ENCODE measurements around the gene TUBG1.
A peak's percentile ranks its signal among the peaks of the same experiment; 100 is the strongest.

The TUBG1 gene

DNA sequence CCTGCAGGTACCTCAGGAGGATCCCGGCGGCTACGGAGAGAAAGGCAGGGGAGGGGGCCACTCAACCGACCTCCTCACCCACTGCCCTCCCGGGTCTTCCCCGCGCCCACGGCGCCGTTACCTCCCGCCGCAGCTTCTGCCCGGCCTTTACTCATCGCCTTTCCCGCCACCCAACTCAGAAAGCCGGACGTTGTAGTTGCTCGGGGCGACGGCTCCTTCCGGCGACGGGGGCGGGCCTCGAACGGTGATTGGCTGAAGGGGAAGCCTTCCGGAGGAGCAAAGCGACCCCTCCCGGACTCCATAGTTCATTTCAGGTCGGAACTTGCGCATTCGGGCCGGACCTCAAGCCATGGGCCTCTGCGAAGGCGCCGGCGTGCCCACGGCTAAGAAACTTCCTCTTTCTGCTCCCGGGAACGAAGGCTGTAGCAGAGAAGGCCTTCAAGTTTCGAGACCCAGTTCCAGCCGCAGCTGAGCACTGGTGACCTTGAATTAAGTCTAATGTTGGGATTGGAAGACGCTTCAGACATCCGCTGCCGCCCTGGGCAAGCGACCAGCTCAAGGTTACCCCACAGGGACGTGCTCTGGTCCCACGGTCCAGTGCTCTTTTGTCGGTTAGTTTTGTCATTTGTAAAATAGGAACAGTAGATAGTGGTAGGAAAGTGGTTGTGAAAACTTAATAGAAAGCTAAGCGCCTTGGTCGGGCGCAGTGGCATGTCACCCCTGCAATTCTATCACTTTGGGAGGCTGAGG, 31.8 kb upstream of the TUBG1 start, which contains the start of gene PSMC3IP:
Gene PSMC3IP, minus strand, starts transcription at position 198 of the 750 bp plus-strand sequence. Its CDS starts 43 bp downstream, at position 155.
- Histone ChIP-seq H3K4me1 (ENCODE audit: control insufficient read depth in 1 of 2, insufficient read depth in 2 of 2, low read length in 2 of 2) (peaks cover 2 to 5% of the 10 kb centered on the region in 2 experiments), H3K79me2 (ENCODE audit: control insufficient read depth, insufficient read depth, low read length, poor library complexity) (peaks cover 8% of the 10 kb centered on the region), H3K4ac (ENCODE audit: low read depth, low read length) (peak within 1 kb of the TSS; percentile 82), H3K9ac (ENCODE audit: low read length) (peak within 1 kb of the TSS; percentile 96), H2BK5ac (ENCODE audit: low read depth, low read length, poor library complexity) (peak within 1 kb of the TSS; percentile 70), H3K4me2 (ENCODE audit: low read length) (peak within 1 kb of the TSS; percentile 87), H3K27ac (ENCODE audit: low read depth, low read length) (peak within 1 kb of the TSS; percentile 77), H4K91ac (ENCODE audit: low read depth, low read length) (peak within 1 kb of the TSS; percentile 53), H3K27me3 (ENCODE audit: insufficient read depth, low read length) (no peaks in the 10 kb centered on the region), H2BK12ac (ENCODE audit: low read length) (no peak within 1 kb of the TSS), H4K12ac (ENCODE audit: low read depth, low read length) (peak within 1 kb of the TSS; percentile 89), H2AFZ (ENCODE audit: insufficient read depth, low read length, poor library complexity) (peak within 1 kb of the TSS; percentile 96), H3K36me3 (ENCODE audit: control insufficient read depth in 1 of 2, insufficient read depth in 2 of 2, low read length in 2 of 2) (peaks cover 35 to 54% of the 10 kb centered on the region in 2 experiments), H2BK120ac (ENCODE audit: insufficient read depth, low read length, poor library complexity) (peak within 1 kb of the TSS; percentile 78), H3K9me3 (ENCODE audit: insufficient read depth, low read depth, low read length) (no peaks in the 10 kb centered on the region), H3K23ac (ENCODE audit: low read length) (peak within 1 kb of the TSS; percentile 44), H3K18ac (ENCODE audit: low read length) (peak within 1 kb of the TSS; percentile 83), H3K4me3 (ENCODE audit: low read depth, low read length) (peak within 1 kb of the TSS; percentile 82), H2AK5ac (ENCODE audit: low read length) (peak within 1 kb of the TSS; percentile 5), H3K14ac (ENCODE audit: low read length) (peak within 1 kb of the TSS; percentile 88), H4K8ac (ENCODE audit: low read depth, low read length) (peak within 1 kb of the TSS; percentile 95), H3K79me1 (ENCODE audit: low read length) (peaks cover 3% of the 10 kb centered on the region)
- WGBS (ENCODE audit: extremely low coverage, insufficient coverage, insufficient read length), result no CpG with 5 or more reads among the region's 52 CpGs
- peak; percentile 96 to 97 for DNase-seq

GRCh38 chr17:42578282-42578869, 31.1 kb upstream of the TUBG1 start:
- peak; percentile 70 to 83 for DNase-seq
- peaks cover 2 to 5% of the 10 kb centered on the region in 2 experiments for H3K4me1 ChIP-seq (ENCODE audit: control insufficient read depth in 1 of 2, insufficient read depth in 2 of 2, low read length in 2 of 2)
- peak overlapping the region; percentile 87 for H3K4me2 ChIP-seq (ENCODE audit: low read length)
- H3K79me1 ChIP-seq (ENCODE audit: low read length), result peaks cover 3% of the 10 kb centered on the region
- H3K18ac ChIP-seq (ENCODE audit: low read length), result peak overlapping the region; percentile 25
- WGBS (ENCODE audit: extremely low coverage, insufficient coverage, insufficient read length), result no CpG with 5 or more reads among the region's 20 CpGs
- no peak overlapping the region for H3K14ac ChIP-seq (ENCODE audit: low read length)
- peaks cover 32 to 51% of the 10 kb centered on the region in 2 experiments for H3K36me3 ChIP-seq (ENCODE audit: control insufficient read depth in 1 of 2, insufficient read depth in 2 of 2, low read length in 2 of 2)
- peak overlapping the region; percentile 44 for H3K4ac ChIP-seq (ENCODE audit: low read depth, low read length)
- H3K4me3 ChIP-seq (ENCODE audit: low read depth, low read length), result peak overlapping the region; percentile 81
- no peak overlapping the region for H2AK5ac ChIP-seq (ENCODE audit: low read length)
- no peak overlapping the region for H2BK120ac ChIP-seq (ENCODE audit: insufficient read depth, low read length, poor library complexity)
- peak overlapping the region; percentile 16 for H4K12ac ChIP-seq (ENCODE audit: low read depth, low read length)
- peak overlapping the region; percentile 47 for H2AFZ ChIP-seq (ENCODE audit: insufficient read depth, low read length, poor library complexity)
- peak overlapping the region; percentile 95 for H4K8ac ChIP-seq (ENCODE audit: low read depth, low read length)
- no peak overlapping the region for H3K23ac ChIP-seq (ENCODE audit: low read length)
- peak overlapping the region; percentile 26 for H4K91ac ChIP-seq (ENCODE audit: low read depth, low read length)
- H2BK12ac ChIP-seq (ENCODE audit: low read length), result no peak overlapping the region
- no peak overlapping the region for H2BK5ac ChIP-seq (ENCODE audit: low read depth, low read length, poor library complexity)
- H3K79me2 ChIP-seq (ENCODE audit: control insufficient read depth, insufficient read depth, low read length, poor library complexity), result peaks cover 8% of the 10 kb centered on the region
- peak overlapping the region; percentile 96 for H3K9ac ChIP-seq (ENCODE audit: low read length)
- H3K27me3 ChIP-seq (ENCODE audit: insufficient read depth, low read length), result no peaks in the 10 kb centered on the region
- no peak overlapping the region for H3K27ac ChIP-seq (ENCODE audit: low read depth, low read length)
- H3K9me3 ChIP-seq (ENCODE audit: insufficient read depth, low read depth, low read length), result no peaks in the 10 kb centered on the region

GRCh38 chr17:42579794-42580551, 29.5 kb upstream of the TUBG1 start:
- peaks cover 3% of the 10 kb centered on the region for H3K79me1 ChIP-seq (ENCODE audit: low read length)
- H4K91ac ChIP-seq (ENCODE audit: low read depth, low read length), result no peak overlapping the region
- H4K8ac ChIP-seq (ENCODE audit: low read depth, low read length), result no peak overlapping the region
- no peak overlapping the region for H2BK5ac ChIP-seq (ENCODE audit: low read depth, low read length, poor library complexity)
- DNase-seq, result no peak
- H3K27me3 ChIP-seq (ENCODE audit: insufficient read depth, low read length), result no peaks in the 10 kb centered on the region
- no peak overlapping the region for H3K9ac ChIP-seq (ENCODE audit: low read length)
- peaks cover 2 to 5% of the 10 kb centered on the region in 2 experiments for H3K4me1 ChIP-seq (ENCODE audit: control insufficient read depth in 1 of 2, insufficient read depth in 2 of 2, low read length in 2 of 2)
- H3K9me3 ChIP-seq (ENCODE audit: insufficient read depth, low read depth, low read length), result no peaks in the 10 kb centered on the region
- H3K27ac ChIP-seq (ENCODE audit: low read depth, low read length), result no peak overlapping the region
- H3K4me2 ChIP-seq (ENCODE audit: low read length), result no peak overlapping the region
- H2BK120ac ChIP-seq (ENCODE audit: insufficient read depth, low read length, poor library complexity), result no peak overlapping the region
- no peak overlapping the region for H4K12ac ChIP-seq (ENCODE audit: low read depth, low read length)
- no peak overlapping the region for H3K4me3 ChIP-seq (ENCODE audit: low read depth, low read length)
- no peak overlapping the region for H3K23ac ChIP-seq (ENCODE audit: low read length)
- no peak overlapping the region for H2AK5ac ChIP-seq (ENCODE audit: low read length)
- no peak overlapping the region for H3K14ac ChIP-seq (ENCODE audit: low read length)
- H3K79me2 ChIP-seq (ENCODE audit: control insufficient read depth, insufficient read depth, low read length, poor library complexity), result peaks cover 8% of the 10 kb centered on the region
- peaks cover 36 to 49% of the 10 kb centered on the region in 2 experiments for H3K36me3 ChIP-seq (ENCODE audit: control insufficient read depth in 1 of 2, insufficient read depth in 2 of 2, low read length in 2 of 2)
- H3K18ac ChIP-seq (ENCODE audit: low read length), result no peak overlapping the region
- H2BK12ac ChIP-seq (ENCODE audit: low read length), result no peak overlapping the region
- H2AFZ ChIP-seq (ENCODE audit: insufficient read depth, low read length, poor library complexity), result no peak overlapping the region
- WGBS (ENCODE audit: extremely low coverage, insufficient coverage, insufficient read length), result no CpG with 5 or more reads among the region's 2 CpGs
- H3K4ac ChIP-seq (ENCODE audit: low read depth, low read length), result no peak overlapping the region

GRCh38 chr17:42581744-42582270, 27.7 kb upstream of the TUBG1 start:
- no peak overlapping the region for H3K14ac ChIP-seq (ENCODE audit: low read length)
- H3K36me3 ChIP-seq (ENCODE audit: control insufficient read depth in 1 of 2, insufficient read depth in 2 of 2, low read length in 2 of 2), result peaks cover 41 to 57% of the 10 kb centered on the region in 2 experiments
- no peak overlapping the region for H2BK12ac ChIP-seq (ENCODE audit: low read length)
- H3K27me3 ChIP-seq (ENCODE audit: insufficient read depth, low read length), result no peaks in the 10 kb centered on the region
- peaks cover 2 to 5% of the 10 kb centered on the region in 2 experiments for H3K4me1 ChIP-seq (ENCODE audit: control insufficient read depth in 1 of 2, insufficient read depth in 2 of 2, low read length in 2 of 2)
- H3K23ac ChIP-seq (ENCODE audit: low read length), result no peak overlapping the region
- DNase-seq, result no peak
- WGBS (ENCODE audit: extremely low coverage, insufficient coverage, insufficient read length), result no CpG with 5 or more reads among the region's 10 CpGs
- no peak overlapping the region for H2AFZ ChIP-seq (ENCODE audit: insufficient read depth, low read length, poor library complexity)
- no peak overlapping the region for H2BK5ac ChIP-seq (ENCODE audit: low read depth, low read length, poor library complexity)
- peaks cover 8% of the 10 kb centered on the region for H3K79me2 ChIP-seq (ENCODE audit: control insufficient read depth, insufficient read depth, low read length, poor library complexity)
- H2BK120ac ChIP-seq (ENCODE audit: insufficient read depth, low read length, poor library complexity), result no peak overlapping the region
- H4K8ac ChIP-seq (ENCODE audit: low read depth, low read length), result no peak overlapping the region
- H3K18ac ChIP-seq (ENCODE audit: low read length), result no peak overlapping the region
- H4K91ac ChIP-seq (ENCODE audit: low read depth, low read length), result no peak overlapping the region
- H2AK5ac ChIP-seq (ENCODE audit: low read length), result no peak overlapping the region
- H3K4ac ChIP-seq (ENCODE audit: low read depth, low read length), result no peak overlapping the region
- H3K4me3 ChIP-seq (ENCODE audit: low read depth, low read length), result no peak overlapping the region
- H3K79me1 ChIP-seq (ENCODE audit: low read length), result peaks cover 3% of the 10 kb centered on the region
- no peak overlapping the region for H4K12ac ChIP-seq (ENCODE audit: low read depth, low read length)
- no peak overlapping the region for H3K4me2 ChIP-seq (ENCODE audit: low read length)
- H3K9ac ChIP-seq (ENCODE audit: low read length), result no peak overlapping the region
- H3K9me3 ChIP-seq (ENCODE audit: insufficient read depth, low read depth, low read length), result peaks cover 2% of the 10 kb centered on the region
- H3K27ac ChIP-seq (ENCODE audit: low read depth, low read length), result no peak overlapping the region
